Epidermal melanocyte (primary cell): ENCODE data around the gene SCMH1.
A peak's percentile ranks its signal among the peaks of the same experiment; 100 is the strongest.

ENCODE experiments used
- DNase-seq: peaks from one replicate; pipeline ENCODE4 v3.0.0; 2011; ENCODE audit warnings: low spot score; ENCODE audit not compliant: insufficient read length

The SCMH1 gene

DNA sequence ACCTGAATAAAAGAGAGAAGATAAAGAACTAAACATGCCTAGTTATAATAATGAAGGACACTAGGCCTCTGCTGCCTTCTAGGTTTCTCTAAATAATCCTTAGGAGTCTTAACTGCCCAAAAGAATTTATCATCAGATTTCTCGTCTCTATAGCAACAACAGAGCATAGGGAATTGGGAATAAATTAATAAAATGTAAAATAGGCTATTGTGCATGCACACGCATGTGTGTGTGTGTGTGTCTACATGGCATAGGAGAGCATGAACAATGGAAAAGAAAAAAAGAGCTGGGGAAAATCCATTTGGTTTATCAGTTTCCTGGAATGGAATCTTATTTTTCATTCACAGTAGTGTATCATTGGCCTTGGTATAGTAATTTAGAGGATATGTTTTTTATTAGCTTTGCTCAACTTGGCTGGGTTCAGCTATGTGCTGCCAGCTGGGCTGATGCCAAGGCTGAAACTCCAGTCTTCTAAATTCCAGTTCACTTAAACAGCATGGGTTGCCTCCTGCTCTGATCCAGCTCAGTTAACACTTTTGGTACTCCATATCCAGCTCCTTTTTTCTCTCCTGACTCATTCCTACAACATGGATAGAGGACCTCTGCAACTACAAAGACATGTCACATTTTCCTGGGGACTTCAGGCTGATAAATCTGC is 140.0 kb downstream of the SCMH1 start:
- DNase-seq, result peak; percentile 58

GRCh38 chr1:41101076-41101475 is 141.0 kb downstream of the SCMH1 start:
- DNase-seq, result no peak

DNA sequence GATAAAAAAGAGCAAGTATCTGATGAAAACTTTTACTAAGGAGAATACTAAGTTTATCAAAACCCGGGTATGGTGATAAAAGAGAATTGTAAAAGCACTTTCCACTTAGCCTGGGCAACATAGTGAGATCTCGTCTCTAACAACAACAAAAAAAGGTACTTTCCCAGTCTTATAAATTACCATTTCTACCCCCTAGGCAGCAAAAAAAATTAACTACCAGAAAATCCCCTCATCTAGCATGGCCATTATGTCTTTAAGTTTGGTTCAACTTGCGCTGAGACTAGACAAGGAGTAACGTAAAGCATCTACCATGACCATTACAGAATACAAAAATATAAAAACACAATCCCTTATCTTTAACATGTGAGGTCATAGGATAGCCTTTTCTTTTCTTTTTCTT is 141.9 kb downstream of the SCMH1 start:
- DNase-seq, result no peak

- DNase-seq, result no peak
Measured at GRCh38 chr1:41098730-41099460, 143.2 kb downstream of the SCMH1 start.

GRCh38 chr1:41097105-41097504 is 145.0 kb downstream of the SCMH1 start:
- no peak for DNase-seq

DNA sequence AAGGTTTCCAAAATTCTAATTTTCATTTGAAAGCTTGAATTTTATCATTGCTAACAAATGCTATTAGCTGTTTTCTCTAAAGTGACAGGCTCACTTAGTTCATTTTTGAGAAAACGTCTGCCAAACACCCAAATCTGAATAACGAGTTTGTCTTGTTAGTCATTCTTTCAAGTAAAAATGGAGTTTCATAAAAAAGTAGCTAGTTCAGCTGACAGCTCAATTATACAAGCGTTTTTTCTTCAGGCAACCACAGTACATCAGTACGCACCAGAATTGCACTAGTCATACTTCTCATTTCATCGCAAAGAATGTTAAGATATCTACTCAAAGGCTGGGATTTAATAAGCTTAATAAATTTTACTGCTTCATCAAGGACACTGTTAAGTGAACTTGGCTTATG is 148.3 kb downstream of the SCMH1 start:
- DNase-seq, result no peak

DNA sequence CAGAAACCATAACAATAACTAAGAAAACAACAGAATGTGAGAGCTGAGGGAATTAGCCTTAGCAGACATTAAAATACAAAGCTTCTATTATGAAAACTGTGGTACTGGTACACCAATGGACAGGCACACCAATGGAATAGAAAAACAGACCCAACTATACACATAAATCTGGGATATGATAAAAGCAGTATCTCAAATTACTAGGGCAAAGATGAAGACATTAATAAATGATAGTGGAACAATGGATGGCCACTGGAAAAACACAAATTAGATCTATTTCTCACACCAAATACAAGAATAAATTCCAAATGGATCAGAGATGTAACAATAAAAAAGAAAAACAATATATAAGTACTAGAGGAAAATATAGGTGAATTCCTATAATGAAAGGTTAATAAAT is 155.2 kb downstream of the SCMH1 start:
- DNase-seq, result no peak

- DNase-seq, result no peak
Measured at GRCh38 chr1:41078616-41079015, 163.5 kb downstream of the SCMH1 start.

DNA sequence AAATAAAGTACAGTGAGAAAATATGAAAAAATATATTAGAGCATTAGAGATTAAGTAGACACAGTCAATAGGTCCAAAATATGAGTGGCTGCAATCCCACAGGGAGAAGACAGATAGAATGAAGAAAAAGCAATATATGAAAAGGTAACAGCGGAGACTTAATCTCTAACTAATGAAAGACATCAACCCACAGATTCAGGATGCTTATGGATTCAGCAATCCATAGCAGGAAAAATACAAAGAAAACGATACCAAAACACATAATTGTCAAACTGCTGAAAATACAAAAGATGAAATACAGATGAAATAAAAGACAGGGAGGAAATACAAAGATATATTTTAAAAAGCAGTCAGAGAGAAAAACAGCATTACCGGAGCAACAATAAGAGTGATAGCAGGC is 163.9 kb downstream of the SCMH1 start:
- no peak for DNase-seq

- DNase-seq, result no peak
Measured at GRCh38 chr1:41073971-41074370, 168.1 kb downstream of the SCMH1 start.

- no peak for DNase-seq
Measured at GRCh38 chr1:41072051-41072450, 170.1 kb downstream of the SCMH1 start.

DNA sequence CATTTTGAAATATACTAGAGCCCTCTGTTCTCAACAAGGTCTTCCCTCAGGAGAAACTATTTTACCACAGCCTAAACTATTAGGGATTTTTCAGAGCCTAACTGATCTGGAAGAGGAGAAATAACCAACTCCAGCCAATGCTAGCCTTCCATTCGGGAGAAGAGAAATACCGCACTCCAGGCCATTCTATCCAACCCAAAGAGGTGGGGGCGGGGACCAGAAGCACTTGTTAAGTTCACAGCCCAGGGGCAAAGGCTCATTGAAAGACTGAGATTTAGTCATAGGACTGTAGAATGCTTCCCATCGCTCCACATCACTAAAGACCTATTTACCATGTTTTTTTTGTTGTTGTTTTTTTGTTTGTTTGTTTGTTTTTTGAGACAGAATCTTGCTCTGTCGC is 185.2 kb downstream of the SCMH1 start:
- no peak for DNase-seq

DNA sequence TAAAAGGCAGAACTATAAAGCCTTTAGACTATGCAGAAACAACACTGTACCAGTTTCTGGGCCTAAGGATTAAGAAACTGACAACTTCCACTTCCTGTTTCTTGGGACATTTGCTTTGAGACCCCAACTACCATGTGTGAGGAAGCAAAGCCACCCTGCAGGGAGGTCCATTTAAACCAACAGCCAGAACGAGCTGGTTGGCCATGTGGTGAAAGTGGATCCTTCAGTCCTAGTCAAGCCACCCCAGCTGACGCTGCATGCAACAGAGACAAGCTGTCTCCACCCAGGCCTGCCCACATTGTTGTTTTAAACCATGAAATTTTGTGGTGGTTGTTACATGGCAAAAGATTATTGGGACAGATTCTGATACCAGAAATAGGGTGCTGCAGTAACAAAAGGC is 188.8 kb downstream of the SCMH1 start:
- no peak for DNase-seq

DNA sequence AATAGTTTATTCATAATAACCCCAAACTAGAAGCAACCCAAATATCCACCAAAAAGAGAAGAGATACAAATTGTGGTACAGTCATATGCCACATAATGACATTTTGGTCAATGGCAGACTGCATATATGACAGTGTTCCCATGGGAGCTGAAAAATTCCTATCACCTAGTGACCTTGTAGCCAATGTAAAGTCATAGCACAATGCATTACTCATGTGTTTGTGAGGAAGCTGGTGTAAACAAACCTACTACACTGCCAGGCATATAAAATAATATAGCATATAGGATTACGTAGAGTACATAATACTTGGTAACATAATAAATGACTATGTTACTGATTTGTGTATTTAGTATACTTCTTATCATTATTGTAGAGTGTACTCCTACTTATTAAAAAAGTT is 191.1 kb downstream of the SCMH1 start:
- no peak for DNase-seq

DNA sequence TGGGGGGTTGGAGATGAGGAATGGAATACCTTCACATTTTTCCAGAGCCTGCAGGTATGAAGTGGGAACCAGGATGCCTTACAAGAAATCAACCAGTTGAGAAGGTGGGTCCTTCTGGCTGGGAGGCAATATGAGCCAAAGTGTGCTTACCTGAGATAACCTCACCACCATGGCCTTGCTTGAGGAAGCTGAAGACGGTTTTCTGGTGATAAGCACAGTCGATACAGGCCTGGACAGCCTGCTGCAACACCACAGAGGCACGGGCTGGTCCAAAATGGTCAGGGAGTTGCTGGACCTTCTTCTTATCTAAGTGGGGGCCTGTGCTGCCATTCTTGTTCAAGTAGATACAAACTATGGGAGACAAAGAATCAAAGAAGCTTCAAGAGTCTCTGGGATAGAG is 193.6 kb downstream of the SCMH1 start:
- no peak for DNase-seq

DNA sequence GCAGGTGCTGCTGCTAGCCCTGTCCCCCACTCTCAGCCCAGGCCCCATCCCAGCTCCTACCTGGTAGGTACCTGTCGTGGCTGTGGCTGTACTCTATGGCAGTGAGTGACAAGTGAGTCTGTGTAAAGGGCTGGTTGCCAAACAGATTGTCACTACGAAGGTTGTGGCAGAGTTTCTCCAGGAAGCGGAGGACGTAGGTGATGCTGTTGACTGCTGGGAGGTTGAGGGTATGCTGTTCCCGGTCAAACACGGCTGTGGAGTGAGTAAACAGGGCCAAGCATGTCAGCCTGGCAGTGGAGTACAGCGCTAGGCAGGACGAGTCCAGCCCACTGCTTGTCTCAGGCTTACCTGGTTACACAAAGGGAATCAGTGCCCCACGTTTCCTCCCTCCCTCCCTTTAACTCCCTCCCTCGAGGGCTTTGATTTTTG is 195.7 kb downstream of the SCMH1 start:
- no peak for DNase-seq

DNA sequence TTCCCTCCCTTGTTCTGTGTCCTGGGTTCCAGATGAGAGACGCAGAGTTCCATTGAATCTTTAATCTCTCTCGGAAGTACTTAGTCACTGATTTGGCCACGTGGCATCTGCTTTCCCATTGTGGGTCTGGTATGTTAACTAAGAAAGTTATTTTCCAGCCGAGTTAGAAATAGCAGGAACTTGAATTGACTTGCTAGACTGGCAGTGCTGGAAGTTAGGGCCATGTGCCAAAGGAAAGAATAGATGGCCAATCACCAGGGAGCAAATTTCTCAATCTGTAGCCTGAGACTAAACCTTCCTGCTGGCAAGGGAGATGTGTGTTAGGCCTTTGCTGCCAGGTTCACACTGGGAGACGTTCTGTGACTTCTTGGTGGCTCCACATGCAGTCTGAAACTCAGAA is 196.4 kb downstream of the SCMH1 start:
- no peak for DNase-seq

GRCh38 chr1:41044187-41044586 is 197.9 kb downstream of the SCMH1 start:
- no peak for DNase-seq

- DNase-seq, result no peak
Measured at GRCh38 chr1:41041614-41042270, 200.4 kb downstream of the SCMH1 start.

DNA sequence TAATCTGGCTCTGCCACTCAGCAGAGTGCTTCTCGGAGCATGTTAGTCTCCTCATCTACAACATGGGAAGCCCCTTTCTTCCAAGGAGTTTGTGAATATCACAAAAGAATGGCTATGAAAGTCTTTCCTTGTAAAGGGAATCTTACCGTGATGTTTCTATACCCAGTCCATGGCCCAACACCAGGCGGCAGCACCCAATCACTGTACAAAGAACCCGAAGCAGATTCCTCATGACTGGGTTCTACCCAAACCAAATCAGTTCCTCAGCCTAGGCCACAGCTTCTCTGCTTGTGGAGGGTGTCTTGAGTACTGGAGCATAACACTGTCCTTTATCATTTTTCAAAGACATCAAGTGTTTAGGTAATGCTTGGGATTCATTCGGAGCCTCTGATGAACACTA is 204.0 kb downstream of the SCMH1 start:
- DNase-seq, result no peak

DNA sequence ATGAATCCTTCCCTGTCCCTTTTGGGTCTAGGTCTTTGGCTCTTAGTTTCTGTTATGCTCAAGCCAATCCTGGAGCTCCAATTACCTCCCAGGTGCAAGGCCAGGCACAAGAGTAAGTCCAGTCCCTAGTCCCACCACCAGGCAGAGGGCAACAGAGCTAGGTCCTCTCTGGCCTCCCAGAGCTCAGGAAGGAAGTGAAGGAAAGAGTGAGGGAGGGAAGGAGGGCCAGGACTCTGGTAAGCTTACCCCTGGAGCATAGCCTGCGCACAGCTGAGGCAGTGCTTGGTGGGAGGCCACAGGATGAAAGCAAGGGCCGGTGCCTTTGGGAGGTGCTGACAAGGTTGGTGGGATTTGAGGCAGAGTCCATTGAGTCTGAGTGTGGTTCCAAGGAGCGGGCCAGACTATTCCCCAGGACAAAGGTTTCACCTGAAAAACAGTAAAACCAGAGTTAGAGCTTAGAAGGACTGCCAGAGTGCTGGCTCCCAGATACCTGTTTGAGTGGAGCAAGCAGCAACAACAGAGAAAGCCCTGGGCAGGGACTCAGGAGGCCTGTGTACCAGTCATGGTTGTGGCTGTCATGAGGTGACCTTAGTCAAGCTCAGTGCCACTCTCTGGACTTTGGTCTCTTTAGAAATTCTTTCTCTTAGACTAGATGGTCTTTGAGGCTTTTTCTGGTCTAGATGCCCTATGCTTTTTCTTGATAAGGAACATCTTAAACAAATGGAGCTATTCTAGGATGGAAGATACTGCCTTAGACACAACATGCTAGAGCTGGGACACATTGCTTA is 204.8 kb downstream of the SCMH1 start:
- DNase-seq, result no peak

DNA sequence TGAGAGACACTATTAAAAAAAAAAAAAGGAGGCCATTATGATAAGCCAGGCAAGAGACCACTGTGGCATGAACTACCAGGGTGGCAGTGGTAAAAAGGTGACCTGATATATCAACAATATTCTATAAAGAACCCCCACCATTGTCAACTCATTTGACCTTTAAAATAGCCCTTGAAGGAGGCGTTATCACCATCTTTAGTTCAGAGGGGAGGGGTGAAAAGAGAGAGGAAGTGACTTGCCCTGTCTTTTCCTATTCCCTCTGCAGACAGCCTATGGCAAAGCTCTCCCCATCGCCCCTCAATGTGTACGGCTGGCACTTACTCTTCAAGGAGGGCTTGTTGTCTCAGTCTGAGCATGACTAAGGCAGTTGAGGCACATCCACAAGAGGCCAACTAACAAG is 208.8 kb downstream of the SCMH1 start:
- no peak for DNase-seq
